GM15510 (cell line): ENCODE data around the gene ASGR1.

ENCODE experiments used
- POLR2A ChIP-seq: IDR thresholded peaks from 3 replicates; pipeline ENCODE4 v1.6.1; 2011; ENCODE audit warnings: borderline replicate concordance; ENCODE audit not compliant: insufficient read length; ENCODE audit errors: extremely low read depth

ASGR1 gene

DNA sequence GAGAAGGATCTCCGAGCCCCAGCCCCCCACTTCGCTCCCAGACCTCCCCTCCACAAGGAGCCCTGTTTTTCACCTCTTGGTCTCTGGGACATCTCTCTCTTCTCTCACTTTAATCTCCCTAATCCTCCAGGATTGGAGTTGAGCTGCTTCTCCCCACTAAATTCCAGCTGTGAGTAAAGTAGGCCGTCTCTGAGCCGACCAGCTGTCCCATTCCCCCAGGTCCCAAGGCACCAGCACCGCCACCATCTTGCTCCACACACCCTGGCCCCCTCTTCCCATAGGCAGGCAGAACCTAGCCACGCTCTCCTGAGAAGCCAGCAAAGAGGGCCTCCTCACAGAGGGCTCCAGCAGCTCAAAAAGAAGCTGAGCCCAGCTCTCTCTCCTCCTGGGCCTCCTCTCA, 39.6 kb upstream of the ASGR1 start:
- TF ChIP-seq POLR2A, result no peak

DNA sequence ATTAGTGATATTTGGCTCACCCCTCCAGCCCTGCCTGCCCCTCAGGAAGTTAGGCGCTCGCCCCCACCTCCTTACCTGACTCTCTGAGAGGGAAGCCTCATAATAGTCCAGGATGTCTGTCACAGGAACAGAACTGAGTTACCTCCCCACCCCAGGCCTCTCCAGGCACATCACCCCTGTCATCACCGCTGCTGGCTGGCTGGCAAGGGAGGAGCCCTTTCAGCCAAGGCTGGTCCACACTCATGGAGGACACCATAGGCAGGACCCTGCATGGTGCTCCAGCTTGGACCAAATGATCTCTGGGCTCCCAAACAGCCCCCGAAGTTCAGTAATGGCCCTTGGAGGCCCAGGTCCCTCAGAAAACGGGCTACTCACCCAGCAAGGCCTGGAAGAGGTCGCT, 39.0 kb upstream of the ASGR1 start:
- TF ChIP-seq POLR2A, result no peak

DNA sequence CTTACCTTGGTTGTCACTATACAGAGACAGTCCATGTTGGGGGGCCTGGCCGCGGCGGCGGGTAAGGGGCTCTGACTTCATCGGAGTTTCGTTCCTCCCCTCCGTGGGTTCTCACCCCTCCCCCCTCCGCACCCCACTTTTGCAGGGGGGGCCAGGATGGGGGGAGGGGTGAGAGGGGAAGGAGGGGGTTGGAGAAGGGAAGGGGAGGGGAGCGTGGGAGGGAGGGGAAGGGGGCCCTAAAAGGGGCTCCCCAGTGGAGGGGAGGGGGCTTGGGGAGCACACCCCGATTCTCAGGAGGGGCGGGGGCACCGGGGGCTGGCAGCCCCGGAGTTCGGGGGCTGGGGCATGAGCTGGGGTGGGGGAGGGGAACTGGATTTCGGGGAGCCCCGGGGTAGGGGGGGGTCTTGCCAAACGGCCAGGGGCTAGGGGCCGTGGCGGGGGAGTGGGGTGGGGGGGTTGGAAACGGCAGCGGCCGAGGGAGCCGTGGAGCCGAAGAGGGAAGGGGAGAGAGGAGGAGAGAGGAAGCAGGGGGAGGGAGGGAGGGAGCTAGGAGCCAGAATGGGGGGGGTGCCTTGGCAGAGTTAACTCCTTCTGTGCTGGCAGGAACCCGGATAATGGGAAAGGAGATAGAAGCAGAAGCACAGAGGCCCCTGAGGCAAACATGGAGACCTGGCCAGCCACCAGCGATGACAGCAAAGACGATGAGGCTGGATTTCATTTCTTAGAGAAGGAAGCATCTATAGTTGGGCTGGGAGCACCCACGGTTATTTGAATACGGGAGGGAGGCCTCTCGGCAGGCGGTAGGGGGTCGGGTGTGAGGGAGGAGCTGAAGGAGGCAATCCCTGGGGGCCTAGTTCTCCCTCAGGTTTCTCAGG, 38.2 kb upstream of the ASGR1 start:
- TF ChIP-seq POLR2A, result no peak

DNA sequence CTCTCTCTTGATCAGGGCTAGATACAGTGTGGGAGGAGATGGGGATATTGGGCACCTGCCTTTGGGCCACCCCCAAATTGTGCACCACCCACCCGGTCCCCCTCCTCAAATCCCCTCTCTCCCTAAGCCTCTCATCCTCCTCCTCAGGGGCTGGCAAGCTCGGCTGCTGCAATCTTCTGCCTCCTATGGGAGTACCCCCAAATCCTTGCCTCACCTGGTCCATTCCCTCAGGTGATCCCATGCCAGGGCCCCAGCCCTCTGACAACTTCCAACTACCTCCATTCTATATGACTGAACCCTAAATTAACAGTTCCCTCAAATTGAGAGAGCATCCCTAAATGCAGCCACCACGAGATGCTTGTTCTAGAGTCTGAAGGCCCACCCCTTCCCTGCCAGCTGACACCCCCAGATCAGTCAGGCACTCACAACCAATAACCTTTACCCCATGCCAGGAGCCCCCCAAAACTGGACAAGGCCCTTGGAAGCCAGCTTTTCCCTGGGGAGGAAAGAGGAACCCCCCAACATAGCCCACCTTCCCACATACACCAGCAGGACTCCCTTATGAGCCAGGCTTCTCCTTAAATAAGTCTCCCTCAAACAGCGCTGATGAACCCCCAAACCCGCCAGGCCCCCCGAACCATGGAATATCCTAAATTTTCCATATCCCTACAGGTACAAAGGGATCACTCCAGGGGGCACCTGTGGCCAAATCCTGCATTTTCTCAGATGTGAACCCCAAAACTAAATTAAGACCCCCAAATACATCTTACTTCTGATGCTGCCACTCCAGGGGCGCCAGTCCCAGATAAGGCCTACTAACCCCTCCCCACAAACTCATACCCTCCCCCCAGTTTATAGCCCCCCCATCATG, 37.3 kb upstream of the ASGR1 start:
- TF ChIP-seq POLR2A, result no peak

DNA sequence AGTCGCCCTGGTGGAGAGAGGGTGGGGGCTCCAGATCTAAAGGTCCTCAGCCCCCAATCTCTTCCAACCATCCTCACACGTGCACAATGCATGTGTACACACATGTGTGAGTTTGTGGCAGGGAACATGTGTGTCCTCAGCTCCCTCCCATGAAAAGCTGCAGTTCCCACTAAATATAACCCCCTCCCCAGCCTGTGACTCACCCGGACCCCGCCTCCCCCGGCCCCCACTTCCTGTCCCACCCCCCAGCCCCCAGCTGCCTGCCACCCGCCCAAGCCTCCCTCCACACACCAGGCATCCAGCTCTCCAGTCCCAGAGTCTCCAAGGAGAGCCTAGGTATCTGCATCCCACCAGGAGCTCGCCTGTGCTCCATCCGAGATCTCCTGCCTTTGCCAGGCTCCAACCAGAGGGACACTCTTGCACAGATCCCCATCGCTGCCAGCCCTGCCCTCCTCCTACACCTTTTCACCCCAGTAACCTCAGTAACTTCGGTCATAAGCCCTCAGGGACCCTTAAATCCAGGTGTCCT, 36.5 kb upstream of the ASGR1 start:
- no peak for TF ChIP-seq POLR2A

DNA sequence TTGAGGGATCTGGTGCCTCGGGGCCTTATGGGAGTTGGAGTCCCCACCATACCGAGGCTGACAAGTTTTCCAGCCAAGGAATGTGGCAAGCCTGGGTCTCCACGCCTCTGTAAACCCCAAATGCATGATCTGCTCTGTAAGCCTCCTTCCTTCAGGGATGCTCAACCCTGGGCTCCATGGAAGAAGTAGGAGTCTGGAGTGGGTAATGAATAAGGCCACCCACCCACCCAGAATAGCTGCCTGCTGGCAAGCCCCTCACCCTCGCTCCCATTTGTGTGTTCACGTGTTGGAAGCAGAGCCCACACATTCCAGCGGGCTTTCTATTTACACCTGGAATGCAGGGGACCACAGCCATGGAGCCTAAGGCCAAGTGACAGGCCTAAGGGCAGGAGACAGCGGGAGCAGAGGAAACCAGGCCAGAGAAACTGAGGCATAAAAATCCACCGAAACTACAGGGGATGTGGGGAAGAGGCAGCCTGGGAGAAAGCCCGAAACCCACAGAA, 36.0 kb upstream of the ASGR1 start:
- TF ChIP-seq POLR2A, result no peak

DNA sequence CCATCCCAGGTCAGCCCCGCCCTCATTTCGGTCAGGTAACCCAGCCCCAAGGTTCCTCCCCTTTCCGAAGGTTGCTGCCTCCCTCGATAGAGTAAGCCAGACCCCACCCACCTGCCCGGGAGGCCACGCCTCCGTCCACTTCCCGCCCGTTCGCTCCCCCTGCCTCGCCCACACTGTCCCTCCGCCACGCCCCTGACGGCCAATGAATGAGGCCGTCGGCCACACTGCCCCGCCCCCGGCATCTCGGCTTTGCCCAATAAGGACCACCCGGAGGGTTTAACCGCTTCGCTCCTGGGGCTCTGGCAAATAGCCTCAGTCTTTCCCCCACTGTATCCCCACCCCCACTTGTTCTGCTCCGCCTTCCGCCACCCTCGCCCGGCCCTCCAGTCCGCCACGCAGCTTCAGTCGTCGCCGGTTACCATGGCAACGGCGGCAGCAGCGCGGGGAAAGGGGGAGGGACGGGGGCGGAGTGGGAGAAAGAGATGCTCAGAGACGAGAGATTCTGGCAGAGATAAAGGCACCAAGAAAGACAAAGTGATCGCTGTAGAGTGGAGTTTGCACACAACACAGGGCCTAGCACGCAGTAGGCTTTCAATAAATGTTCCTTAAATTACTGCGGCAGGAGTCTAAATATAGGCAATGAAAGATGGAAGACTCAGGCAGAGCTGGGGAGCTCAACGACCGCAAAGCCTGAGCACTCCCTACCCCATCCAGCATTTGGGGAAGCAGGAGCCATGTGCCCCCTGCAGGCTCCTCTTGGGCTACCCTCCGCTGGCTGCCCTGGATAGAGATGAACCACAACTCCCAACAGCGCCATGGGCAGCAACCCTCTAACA, 35.3 kb upstream of the ASGR1 start:
- TF ChIP-seq POLR2A, result no peak

DNA sequence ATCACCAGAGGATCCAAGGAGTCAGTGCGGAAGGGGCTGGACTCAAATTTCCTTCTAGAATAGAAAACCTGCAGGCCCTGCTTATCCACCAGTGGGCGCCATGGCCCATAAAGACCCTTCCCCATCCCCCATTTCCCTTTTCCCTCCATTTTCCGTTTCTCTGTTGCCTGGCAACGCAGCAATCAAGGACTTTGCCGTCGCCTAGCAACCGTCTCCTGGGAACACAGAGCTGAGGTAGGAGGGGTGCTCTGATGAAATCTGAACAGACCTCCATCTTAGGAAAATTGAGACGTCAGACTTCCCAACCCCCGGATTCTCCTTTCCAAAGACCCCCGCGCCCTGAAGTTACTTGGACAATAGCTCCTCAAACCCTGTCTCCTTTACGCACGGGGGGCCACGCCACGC, 34.7 kb upstream of the ASGR1 start:
- no peak for TF ChIP-seq POLR2A

DNA sequence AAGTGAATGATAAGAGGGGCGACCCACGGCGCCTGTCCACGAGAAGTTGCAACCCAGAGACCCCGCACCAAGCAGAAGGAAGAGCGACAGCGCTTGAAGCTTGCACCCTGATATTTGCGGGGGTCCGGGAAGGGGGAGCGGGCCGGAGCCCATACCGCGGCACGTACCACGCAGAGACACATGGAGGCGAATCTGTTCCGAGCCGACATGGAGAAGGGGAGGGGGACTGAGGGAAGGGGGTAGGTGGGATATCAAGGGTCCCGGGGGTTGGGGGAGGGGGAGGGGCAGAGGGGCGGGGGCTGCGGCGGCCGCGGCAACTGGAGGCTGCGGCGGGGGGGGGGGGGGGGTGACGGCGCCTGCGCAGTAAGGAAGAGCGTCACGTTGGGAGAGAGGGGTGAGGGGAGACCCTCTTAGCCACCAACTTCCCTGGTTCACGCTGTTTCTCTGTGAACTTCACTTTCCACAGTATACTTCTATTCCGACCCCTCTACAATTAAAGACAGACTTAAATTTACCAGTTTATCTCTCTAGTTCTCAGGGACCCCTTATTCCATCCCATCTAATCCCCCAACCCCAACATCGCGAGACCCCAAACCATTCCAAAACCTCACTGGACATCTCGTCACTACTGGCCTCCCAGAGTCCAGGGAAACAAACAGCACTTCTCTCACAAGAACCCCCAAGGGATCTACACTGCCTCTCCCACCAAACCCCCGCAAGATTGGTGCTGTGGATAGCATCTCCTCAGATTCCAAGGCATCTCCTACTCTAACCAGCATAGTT, 32.5 kb upstream of the ASGR1 start:
- TF ChIP-seq POLR2A, result no peak

DNA sequence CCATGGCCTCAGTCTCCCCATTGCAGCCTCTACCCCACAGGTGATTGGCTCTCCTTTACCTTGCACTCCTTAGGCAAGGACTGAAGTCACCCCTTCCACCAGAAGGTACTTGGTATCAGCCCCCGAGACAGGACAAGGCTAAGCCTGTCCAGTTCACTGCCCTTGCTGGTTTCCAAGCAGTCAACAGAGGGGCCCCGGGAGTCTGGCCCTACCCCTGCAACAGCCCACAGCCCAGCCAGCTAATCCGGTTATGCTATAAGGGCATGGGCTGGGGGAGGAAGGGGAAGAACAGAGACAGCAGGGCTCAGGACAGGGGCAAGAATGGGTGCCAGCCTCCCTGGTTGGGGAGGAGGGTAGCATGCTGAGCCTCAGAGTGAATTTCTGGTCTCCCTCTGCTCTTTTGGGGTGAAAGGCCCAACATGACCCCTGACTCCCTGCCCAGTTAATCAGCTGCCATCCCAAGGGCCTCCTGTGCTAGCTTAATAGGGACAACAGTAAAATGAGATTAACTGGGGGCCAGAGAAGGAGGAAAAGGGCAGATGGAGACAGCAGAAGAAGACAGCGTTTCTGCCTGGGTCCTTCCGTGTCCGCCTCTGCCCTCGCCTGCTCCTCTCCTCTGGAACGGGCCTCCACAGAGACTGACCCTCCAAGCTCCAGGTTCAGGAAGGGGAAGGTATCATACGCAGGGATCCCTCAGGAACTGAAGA, 29.7 kb upstream of the ASGR1 start:
- TF ChIP-seq POLR2A, result no peak

DNA sequence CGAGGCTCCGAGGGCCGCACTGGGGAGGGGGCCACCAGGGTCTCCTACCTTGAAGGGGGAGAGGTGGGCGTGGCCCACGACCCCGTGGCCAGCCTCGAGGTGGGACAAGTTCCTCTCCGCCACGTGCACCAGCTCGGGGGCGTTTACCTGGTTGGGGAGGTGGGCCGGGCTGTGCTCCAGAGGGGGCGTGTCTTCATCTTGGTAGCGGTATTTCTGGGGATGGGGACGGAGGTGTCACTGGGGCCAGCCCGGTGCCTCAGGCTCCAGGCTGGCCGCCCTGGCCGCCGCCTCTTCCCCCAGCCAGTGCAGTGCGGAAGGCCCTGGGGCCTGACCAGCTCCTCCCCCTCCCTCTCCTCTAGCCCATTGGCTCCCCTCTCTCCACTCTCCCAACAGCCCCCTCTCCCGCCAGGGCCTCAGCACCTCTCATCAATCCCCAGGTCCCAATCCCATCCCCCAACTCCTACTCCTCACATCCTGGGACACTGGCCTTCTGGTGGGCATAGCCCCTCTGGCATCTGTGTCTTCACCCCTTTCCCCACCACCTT, 28.9 kb upstream of the ASGR1 start:
- TF ChIP-seq POLR2A, result no peak

DNA sequence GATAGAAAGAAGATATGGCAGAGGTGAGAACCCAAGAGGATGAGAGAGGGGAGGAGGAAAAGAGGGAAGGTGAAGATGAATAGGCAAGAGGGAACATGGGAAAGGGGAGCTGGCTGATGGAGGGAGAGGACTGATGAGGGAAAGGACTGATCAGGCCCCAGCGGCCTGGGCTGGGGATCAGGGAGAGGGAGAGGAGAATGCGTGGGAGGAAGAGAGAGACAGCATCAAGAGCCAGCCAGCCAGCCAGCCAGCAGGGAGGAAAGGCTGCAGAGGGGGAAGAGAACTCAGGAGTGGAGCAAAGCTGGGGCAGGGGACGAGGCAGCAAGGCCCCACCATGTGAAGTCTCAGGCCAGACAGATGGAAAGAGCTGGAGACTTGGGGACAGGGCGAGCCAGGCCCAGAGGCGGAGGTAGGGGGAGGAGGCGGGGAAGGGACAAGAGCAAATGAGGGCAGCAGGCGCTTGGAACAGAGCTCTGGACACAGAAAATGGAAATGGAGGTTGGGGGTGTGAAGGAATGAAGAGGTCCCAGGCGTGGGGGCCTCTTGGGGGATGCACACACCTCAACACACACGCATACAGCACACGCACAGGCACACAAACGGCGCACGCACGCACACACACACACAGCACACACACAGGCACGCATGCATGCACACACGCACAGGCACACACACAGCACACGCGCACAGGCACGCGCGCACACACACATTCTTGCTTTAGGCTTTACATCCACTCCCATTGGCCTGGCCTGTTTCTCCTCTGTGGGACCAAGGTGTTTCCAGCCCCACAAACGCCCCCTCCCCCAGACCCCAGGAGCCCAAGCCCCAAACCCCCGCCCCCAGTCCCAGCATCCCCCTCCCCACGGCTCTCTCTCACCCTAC, 28.2 kb upstream of the ASGR1 start:
- TF ChIP-seq POLR2A, result no peak

DNA sequence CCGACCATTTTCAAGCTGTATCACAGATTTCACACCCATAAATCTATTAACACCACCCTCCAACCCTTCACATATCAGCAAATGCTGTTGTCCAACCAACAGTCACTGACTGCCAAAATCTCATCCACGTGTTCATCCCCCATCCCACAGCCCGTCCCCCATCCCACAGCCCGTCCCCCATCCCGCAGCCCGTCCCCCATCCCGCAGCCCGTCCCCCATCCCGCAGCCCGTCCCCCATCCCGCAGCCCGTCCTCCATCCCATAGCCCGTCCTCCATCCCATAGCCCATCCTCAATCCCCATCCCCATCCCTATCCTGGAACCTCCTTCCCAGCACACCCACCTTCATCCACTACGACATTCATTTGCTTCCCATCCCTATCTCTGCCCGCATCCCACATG, 26.4 kb upstream of the ASGR1 start:
- TF ChIP-seq POLR2A, result no peak
